Measurements from ENCODE around the gene ZSCAN21.
A peak's percentile ranks its signal among the peaks of the same experiment; 100 is the strongest.

The ZSCAN21 gene

DNA sequence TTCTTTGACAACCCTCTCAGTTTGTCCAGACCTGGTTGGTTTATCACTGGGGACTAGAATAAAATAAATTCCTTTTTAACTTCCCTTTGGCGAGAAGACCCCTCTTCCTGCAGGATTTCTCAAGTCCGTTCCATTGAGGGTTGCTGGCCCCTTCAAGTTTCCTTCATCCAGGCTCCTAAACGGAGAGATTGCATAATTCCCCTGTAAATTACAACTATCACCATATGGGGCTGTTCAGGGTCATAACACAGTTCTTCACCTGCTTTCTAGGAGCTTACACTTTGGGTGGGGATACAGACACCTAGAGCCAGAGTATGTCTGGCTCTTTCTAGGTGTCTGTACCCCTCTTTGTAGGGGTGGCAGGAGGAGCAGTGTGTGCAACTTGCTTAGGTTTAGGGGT, 35.9 kb downstream of the ZSCAN21 start:
- Histone ChIP-seq H3K27me3 (ENCODE audit: control insufficient read depth, insufficient read depth, low read length) (no peaks in the 10 kb centered on the region), H3K36me3 (ENCODE audit: control insufficient read depth, insufficient read depth, low read length) (no peaks in the 10 kb centered on the region), H3K4me2 (ENCODE audit: low read length) (no peak overlapping the region), H3K4me1 (peaks cover 19% of the 10 kb centered on the region), H3K79me2 (peaks cover 7% of the 10 kb centered on the region), H2AFZ (no peak overlapping the region), H3K9me3 (ENCODE audit: control insufficient read depth, low read length) (no peaks in the 10 kb centered on the region), H3K27ac (no peak overlapping the region), H3K4me3 (ENCODE audit: low read depth, low read length) (no peak overlapping the region), H3K9ac (no peak overlapping the region)
- TF ChIP-seq CTCF (IDR thresholded peaks at IDR 0.05): no peak

DNA sequence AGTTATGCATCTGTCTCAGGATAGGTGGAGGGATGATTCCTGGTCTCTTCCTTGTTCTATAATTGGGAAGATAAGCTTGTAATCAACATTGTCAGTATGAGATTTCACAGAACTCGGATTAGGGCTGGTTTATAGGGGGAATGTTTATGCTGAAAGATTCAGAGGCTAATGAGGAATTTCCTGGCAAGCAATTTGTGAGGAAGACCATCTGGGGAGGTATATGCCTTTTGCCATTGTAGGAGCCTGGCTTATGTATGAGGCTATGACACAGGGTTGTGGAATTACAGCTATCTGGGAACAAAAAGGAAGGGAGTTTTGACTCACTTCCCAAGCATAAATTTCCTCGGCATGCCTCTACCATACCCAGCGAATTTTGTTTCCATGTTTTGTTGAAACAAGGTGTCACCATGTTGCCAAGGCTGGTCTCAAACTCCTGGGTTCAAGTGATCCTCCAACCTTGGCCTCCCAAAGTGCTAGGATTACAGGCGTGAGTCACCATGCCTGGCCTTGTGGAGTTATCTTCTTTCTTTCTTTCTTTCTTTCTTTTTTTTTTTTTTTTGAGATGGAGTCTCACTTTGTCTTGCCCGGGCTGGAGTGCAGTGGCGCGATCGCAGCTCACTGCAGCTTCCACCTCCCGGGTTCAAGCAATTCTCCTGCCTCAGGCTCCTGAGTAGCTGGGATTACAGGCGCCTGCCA, 37.6 kb downstream of the ZSCAN21 start:
- no peak for TF ChIP-seq CTCF (IDR thresholded peaks at IDR 0.05)
- Histone ChIP-seq H3K4me2 (ENCODE audit: low read length) (no peak overlapping the region), H3K27me3 (ENCODE audit: control insufficient read depth, insufficient read depth, low read length) (no peaks in the 10 kb centered on the region), H3K4me3 (ENCODE audit: low read depth, low read length) (no peak overlapping the region), H3K79me2 (no peaks in the 10 kb centered on the region), H3K9ac (no peak overlapping the region), H3K9me3 (ENCODE audit: control insufficient read depth, low read length) (no peaks in the 10 kb centered on the region), H3K36me3 (ENCODE audit: control insufficient read depth, insufficient read depth, low read length) (no peaks in the 10 kb centered on the region), H3K4me1 (peaks cover 18% of the 10 kb centered on the region), H3K27ac (no peak overlapping the region), H2AFZ (no peak overlapping the region)

- no peaks in the 10 kb centered on the region for H3K9me3 ChIP-seq (ENCODE audit: control insufficient read depth, low read length)
- H3K79me2 ChIP-seq: no peaks in the 10 kb centered on the region
- H3K27ac ChIP-seq: peak overlapping the region; percentile 87
- TF ChIP-seq CTCF (IDR thresholded peaks at IDR 0.05): no peak
- H3K4me2 ChIP-seq (ENCODE audit: low read length): peak overlapping the region; percentile 88
- no peaks in the 10 kb centered on the region for H3K27me3 ChIP-seq (ENCODE audit: control insufficient read depth, insufficient read depth, low read length)
- H3K4me3 ChIP-seq (ENCODE audit: low read depth, low read length): peak overlapping the region; percentile 71
- peak overlapping the region; percentile 48 for H3K9ac ChIP-seq
- H2AFZ ChIP-seq: peak overlapping the region; percentile 85
- H3K36me3 ChIP-seq (ENCODE audit: control insufficient read depth, insufficient read depth, low read length): no peaks in the 10 kb centered on the region
- H3K4me1 ChIP-seq: peaks cover 11% of the 10 kb centered on the region
Measured at GRCh38 chr7:100088095-100088620, 38.6 kb downstream of the ZSCAN21 start.

DNA sequence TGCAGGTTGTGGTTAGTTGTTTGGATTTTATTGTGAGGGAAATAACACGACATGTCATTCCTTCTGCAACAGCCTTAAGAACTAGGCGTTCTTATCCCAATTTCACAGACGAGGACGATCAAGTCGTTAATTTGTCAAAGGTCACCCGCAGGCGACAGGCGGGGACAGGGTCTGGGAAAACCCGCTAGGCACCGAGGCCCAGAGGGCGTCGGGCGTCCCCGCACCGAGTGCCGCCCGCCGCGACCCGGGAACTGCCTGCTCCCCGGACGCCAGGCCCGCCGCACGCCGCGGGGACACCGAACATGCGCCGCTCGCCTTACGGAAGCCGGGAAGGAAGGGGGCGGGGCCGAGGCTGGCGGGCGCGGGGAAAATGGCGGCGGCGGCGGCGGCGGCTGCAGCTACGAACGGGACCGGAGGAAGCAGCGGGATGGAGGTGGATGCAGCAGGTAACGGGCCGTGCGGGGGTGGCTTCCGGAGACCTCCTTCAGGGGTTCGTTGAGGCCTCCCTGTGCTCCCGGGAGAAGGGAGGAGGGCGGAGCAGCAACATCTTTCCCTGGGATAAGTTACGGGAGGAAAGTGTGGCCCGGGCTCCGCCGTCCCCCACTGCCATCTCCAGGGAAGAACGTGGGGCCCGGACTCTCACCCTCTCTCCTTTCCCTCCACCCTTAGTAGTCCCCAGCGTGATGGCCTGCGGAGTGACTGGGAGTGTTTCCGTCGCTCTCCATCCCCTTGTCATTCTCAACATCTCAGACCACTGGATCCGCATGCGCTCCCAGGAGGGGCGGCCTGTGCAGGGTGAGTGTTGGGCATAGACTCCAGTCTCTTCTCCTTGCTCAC, 39.3 kb downstream of the ZSCAN21 start, which contains the start of gene COPS6:
TSS of gene COPS6 (plus strand) at position 349 of the 837 bp plus-strand sequence. CDS start at position 371, 22 bp downstream.
- H2AFZ ChIP-seq: peak within 1 kb of the TSS; percentile 85
- peak within 1 kb of the TSS; percentile 87 for H3K27ac ChIP-seq
- H3K4me1 ChIP-seq: peaks cover 11% of the 10 kb centered on the region
- peak within 1 kb of the TSS; percentile 88 for H3K4me2 ChIP-seq (ENCODE audit: low read length)
- no peaks in the 10 kb centered on the region for H3K9me3 ChIP-seq (ENCODE audit: control insufficient read depth, low read length)
- no peaks in the 10 kb centered on the region for H3K79me2 ChIP-seq
- peak within 1 kb of the TSS; percentile 71 for H3K4me3 ChIP-seq (ENCODE audit: low read depth, low read length)
- H3K27me3 ChIP-seq (ENCODE audit: control insufficient read depth, insufficient read depth, low read length): no peaks in the 10 kb centered on the region
- peak; percentile 9 for TF ChIP-seq CTCF (IDR thresholded peaks at IDR 0.05)
- H3K36me3 ChIP-seq (ENCODE audit: control insufficient read depth, insufficient read depth, low read length): no peaks in the 10 kb centered on the region
- peak within 1 kb of the TSS; percentile 48 for H3K9ac ChIP-seq

All from parathyroid adenoma (tissue), 2 donors.